Spleen (tissue), 7 donors: ENCODE data around the gene FURIN.

Source experiments
- POLR2A ChIP-seq, 3 donors: fragments of 450-650 bp; IDR thresholded peaks; one replicate each; pipeline ENCODE4 v1.5.1; 2017; ENCODE audit warnings: antibody characterized with exemption in 3 of 3, mild to moderate bottlenecking in 1 of 3
- TF ChIP-seq, protein P1 (sequence below), 11 experiments: fragments of 200-600 bp in 7 of 11; fragments of 450-650 bp in 4 of 11; sonication (generic) in 4 of 11; IDR thresholded peaks in 8 of 11; conservative IDR thresholded peaks in 3 of 11; 1 replicate in 7 of 11; 2 replicates in 4 of 11; pipeline versions ENCODE4 v1.4.0 to v1.8.0; 2016 to 2021; ENCODE audit warnings: antibody characterized with exemption in 11 of 11, inconsistent platforms in 4 of 11, mild to moderate bottlenecking in 1 of 11
- donor health status: DM: no; HTN: no; CAD: no; lungs with moderate emphysema.
- donor health status: DM: no; HTN: no; CAD: no.
- donor health status: DM: no; HTN: no; CAD: no.

GRCh38 chr15:90866800-90867199, 1.6 kb upstream of the FURIN start:
- TF ChIP-seq POLR2A (IDR thresholded peaks at IDR 0.05) = no peak
- TF ChIP-seq, protein P1, sequence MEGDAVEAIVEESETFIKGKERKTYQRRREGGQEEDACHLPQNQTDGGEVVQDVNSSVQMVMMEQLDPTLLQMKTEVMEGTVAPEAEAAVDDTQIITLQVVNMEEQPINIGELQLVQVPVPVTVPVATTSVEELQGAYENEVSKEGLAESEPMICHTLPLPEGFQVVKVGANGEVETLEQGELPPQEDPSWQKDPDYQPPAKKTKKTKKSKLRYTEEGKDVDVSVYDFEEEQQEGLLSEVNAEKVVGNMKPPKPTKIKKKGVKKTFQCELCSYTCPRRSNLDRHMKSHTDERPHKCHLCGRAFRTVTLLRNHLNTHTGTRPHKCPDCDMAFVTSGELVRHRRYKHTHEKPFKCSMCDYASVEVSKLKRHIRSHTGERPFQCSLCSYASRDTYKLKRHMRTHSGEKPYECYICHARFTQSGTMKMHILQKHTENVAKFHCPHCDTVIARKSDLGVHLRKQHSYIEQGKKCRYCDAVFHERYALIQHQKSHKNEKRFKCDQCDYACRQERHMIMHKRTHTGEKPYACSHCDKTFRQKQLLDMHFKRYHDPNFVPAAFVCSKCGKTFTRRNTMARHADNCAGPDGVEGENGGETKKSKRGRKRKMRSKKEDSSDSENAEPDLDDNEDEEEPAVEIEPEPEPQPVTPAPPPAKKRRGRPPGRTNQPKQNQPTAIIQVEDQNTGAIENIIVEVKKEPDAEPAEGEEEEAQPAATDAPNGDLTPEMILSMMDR (IDR thresholded peaks at IDR 0.05 in 8 of 11, conservative IDR thresholded peaks at IDR 0.05 in 3 of 11) = no peak
